Thoracic aorta (tissue), 2 donors: ENCODE results near the gene ZHX3. TPM values are rescaled to one million over a fixed set of nuclear protein-coding genes. Genes with fewer than 3 reads are reported as not detected.

Experiments used
- ATAC-seq: fragments of 150-250 bp; one replicate; pipeline ENCODE4 v1.8.0; 2017; ENCODE audit warnings: low read depth; ENCODE audit not compliant: insufficient number of reproducible peaks, low FRiP score
- DNase-seq: peaks from one replicate; pipeline ENCODE4 v3.0.0-alpha.2; 2020; ENCODE audit warnings: low spot score
- H3K27ac ChIP-seq, 2 donors: fragments of 200-600 bp; sonication (generic); 1 replicate in 1 of 2; 2 replicates in 1 of 2; pipeline ENCODE4 v1.5.1; 2016; ENCODE audit warnings: mild to moderate bottlenecking in 2 of 2, moderate library complexity in 2 of 2
- H3K27me3 ChIP-seq: fragments of 200-600 bp; sonication (generic); replicated peaks from 2 replicates; pipeline ENCODE4 v1.6.0; 2016; ENCODE audit warnings: mild to moderate bottlenecking; ENCODE audit not compliant: insufficient read depth
- H3K36me3 ChIP-seq: fragments of 200-600 bp; sonication (generic); one replicate; pipeline ENCODE4 v1.5.1; 2016
- H3K4me1 ChIP-seq, 2 donors: fragments of 200-600 bp; sonication (generic); 1 replicate in 1 of 2; 2 replicates in 1 of 2; pipeline versions ENCODE4 v1.5.1 to v1.6.0; 2016; ENCODE audit warnings: low read depth in 2 of 2, mild to moderate bottlenecking in 1 of 2; ENCODE audit not compliant: control insufficient read depth in 1 of 2
- H3K4me3 ChIP-seq: fragments of 200-600 bp; sonication (generic); 2 replicates; pipeline ENCODE4 v1.5.1; 2016; ENCODE audit warnings: mild to moderate bottlenecking
- H3K9me3 ChIP-seq: fragments of 200-600 bp; sonication (generic); 2 replicates; pipeline ENCODE4 v1.5.1; 2016
- CTCF ChIP-seq: fragments of 200-600 bp; sonication (generic); IDR thresholded peaks from one replicate; pipeline ENCODE4 v1.5.1; 2019; ENCODE audit warnings: antibody characterized with exemption
- total RNA-seq, 2 donors: library from RNA; depleted of rRNA; stranded (reverse); fragments of >200 nt; gene quantifications; one replicate each; pipeline versions ENCODE4 v1.1.0 to v1.2.3, GENCODE V29; 2016

The ZHX3 gene
- total RNA-seq, 2 donors from 2014 or later = 60.8 to 74.9 TPM

GRCh38 chr20:41342474-41343464 is 25.2 kb upstream of the ZHX3 start:
- no peak for ATAC-seq
- H3K27me3 ChIP-seq = no peaks in the 10 kb centered on the region
- peaks cover 3 to 22% of the 10 kb centered on the region in 2 donors for H3K4me1 ChIP-seq
- no peaks in the 10 kb centered on the region for H3K9me3 ChIP-seq
- no peak overlapping the region for H3K4me3 ChIP-seq
- no peak for TF ChIP-seq CTCF
- H3K27ac ChIP-seq = no peak overlapping the region
- H3K36me3 ChIP-seq = no peaks in the 10 kb centered on the region
- DNase-seq = no peak

GRCh38 chr20:41340327-41341055 is 23.0 kb upstream of the ZHX3 start, which contains the start of gene LPIN3:
Gene LPIN3 (plus strand): TSS chr20:41340821. CDS start chr20:41345804, 4,983 bp downstream.
- peak within 1 kb of the TSS; percentile 66 for H3K4me3 ChIP-seq
- H3K9me3 ChIP-seq = no peaks in the 10 kb centered on the region
- peaks cover 3 to 22% of the 10 kb centered on the region in 2 donors for H3K4me1 ChIP-seq
- no peaks in the 10 kb centered on the region for H3K27me3 ChIP-seq
- peak; percentile 43 for DNase-seq
- H3K36me3 ChIP-seq = no peaks in the 10 kb centered on the region
- peak; percentile 8 for TF ChIP-seq CTCF
- H3K27ac ChIP-seq = peak within 1 kb of the TSS; percentile 68 to 83
- ATAC-seq = peak; percentile 79

GRCh38 chr20:41339957-41340326 is 22.4 kb upstream of the ZHX3 start:
- Histone ChIP-seq H3K9me3 (no peaks in the 10 kb centered on the region), H3K36me3 (no peaks in the 10 kb centered on the region), H3K27me3 (no peaks in the 10 kb centered on the region), H3K4me3 (peak overlapping the region; percentile 66), H3K27ac (peak overlapping the region; percentile 68 to 83), H3K4me1 (peaks cover 3 to 22% of the 10 kb centered on the region in 2 donors)
- TF ChIP-seq CTCF = peak; percentile 100
- DNase-seq (no peak), ATAC-seq (peak; percentile 45)

- Histone ChIP-seq H3K4me1 (peaks cover 3 to 22% of the 10 kb centered on the region in 2 donors), H3K27me3 (no peaks in the 10 kb centered on the region), H3K9me3 (no peaks in the 10 kb centered on the region), H3K4me3 (no peak overlapping the region), H3K36me3 (no peaks in the 10 kb centered on the region), H3K27ac (no peak overlapping the region)
- DNase-seq (no peak), ATAC-seq (no peak)
- TF ChIP-seq CTCF = no peak
Observed at GRCh38 chr20:41336711-41337492, 19.4 kb upstream of the ZHX3 start.
